OCI-LY1 (cell line): Measurements from ENCODE around the gene ATP11C.

Experiments used
- H2AFZ ChIP-seq: fragments of 200-600 bp; sonication (generic), shearing (Covaris generic); 2 replicates; pipeline ENCODE4 v1.6.0; 2014; ENCODE audit warnings: antibody characterized with exemption, mild to moderate bottlenecking, low read length
- H3F3A ChIP-seq: fragments of 200-600 bp; sonication (generic), shearing (Covaris generic); 2 replicates; pipeline ENCODE4 v1.6.0; 2014; ENCODE audit warnings: mild to moderate bottlenecking, antibody characterized with exemption, low read length, moderate library complexity; ENCODE audit not compliant: insufficient read depth
- H3K27ac ChIP-seq: fragments of 200-600 bp; sonication (generic); 2 replicates; pipeline ENCODE4 v1.5.1; 2014; ENCODE audit warnings: low read length, mixed run types, mild to moderate bottlenecking, low read depth; ENCODE audit not compliant: poor library complexity, severe bottlenecking
- H3K27me3 ChIP-seq: fragments of 200-600 bp; sonication (generic); 2 replicates; pipeline ENCODE4 v1.6.0; 2014; ENCODE audit warnings: antibody characterized with exemption, mild to moderate bottlenecking, low read length, moderate library complexity; ENCODE audit not compliant: insufficient read depth
- H3K36me3 ChIP-seq: fragments of 200-600 bp; sonication (generic); 2 replicates; pipeline ENCODE4 v1.6.1; 2014; ENCODE audit warnings: mild to moderate bottlenecking, antibody characterized with exemption, low read length, moderate library complexity, mixed read lengths; ENCODE audit not compliant: insufficient read depth
- H3K4me1 ChIP-seq: fragments of 200-600 bp; sonication (generic); 2 replicates; pipeline ENCODE4 v1.5.1; 2014; ENCODE audit warnings: mild to moderate bottlenecking, low read length, moderate library complexity; ENCODE audit not compliant: insufficient read depth, severe bottlenecking
- H3K4me2 ChIP-seq: fragments of 200-600 bp; sonication (generic), shearing (Covaris generic); 2 replicates; pipeline ENCODE4 v1.6.1; 2014; ENCODE audit warnings: low read length
- H3K4me3 ChIP-seq: fragments of 200-600 bp; sonication (generic); 2 replicates; pipeline ENCODE4 v1.5.1; 2014; ENCODE audit warnings: low read length, low read depth, mild to moderate bottlenecking, mixed read lengths; ENCODE audit not compliant: poor library complexity, severe bottlenecking
- H3K79me2 ChIP-seq: fragments of 200-600 bp; shearing (Covaris generic); 2 replicates; pipeline ENCODE4 v1.6.1; 2016; ENCODE audit warnings: mixed run types, low read length, mixed read lengths; ENCODE audit not compliant: insufficient read depth
- H3K9ac ChIP-seq: fragments of 200-600 bp; sonication (generic), shearing (Covaris generic); 2 replicates; pipeline ENCODE4 v1.6.1; 2014; ENCODE audit warnings: mild to moderate bottlenecking, low read length, mixed read lengths
- H3K9me2 ChIP-seq: fragments of 200-600 bp; sonication (generic), shearing (Covaris generic); 2 replicates; pipeline ENCODE4 v1.6.1; 2014; ENCODE audit warnings: low read depth, mild to moderate bottlenecking, low read length, mixed read lengths
- H3K9me3 ChIP-seq: fragments of 200-600 bp; shearing (Covaris generic); 2 replicates; pipeline ENCODE4 v1.6.1; 2014; ENCODE audit warnings: low read length, mixed read lengths
- H4K20me1 ChIP-seq: fragments of 200-600 bp; sonication (generic), shearing (Covaris generic); 2 replicates; pipeline ENCODE4 v1.6.0; 2016; ENCODE audit warnings: mild to moderate bottlenecking, low read length; ENCODE audit not compliant: insufficient read depth
- CTCF ChIP-seq: fragments of 200-600 bp; sonication (generic), shearing (Covaris generic); IDR thresholded peaks from 2 replicates; pipeline ENCODE4 v1.5.1; 2017; ENCODE audit warnings: mild to moderate bottlenecking, antibody characterized with exemption, low read length, moderate library complexity, mixed read lengths
- EZH2 ChIP-seq: fragments of 200-600 bp; sonication (generic), shearing (Covaris generic); IDR thresholded peaks from 2 replicates; pipeline ENCODE4 v1.8.0; 2017; ENCODE audit warnings: borderline replicate concordance, mixed run types, mild to moderate bottlenecking, antibody characterized with exemption, low read length, moderate library complexity, mixed read lengths

Gene ATP11C

GRCh38 chrX:139936259-139936658 lies 3.4 kb upstream of the ATP11C start:
- TF ChIP-seq CTCF (peak; percentile 12; the same call in 1 of the 2 replicates), EZH2 (no peak)
- Histone ChIP-seq H3K4me3 (no peak overlapping the region), H3K9ac (no peak overlapping the region), H3K4me2 (no peak overlapping the region), H3F3A (no peaks in the 10 kb centered on the region), H3K27ac (no peak overlapping the region), H4K20me1 (no peaks in the 10 kb centered on the region), H3K4me1 (peaks cover 5% of the 10 kb centered on the region), H3K36me3 (no peaks in the 10 kb centered on the region), H3K9me2 (no peaks in the 10 kb centered on the region), H3K79me2 (0 out of 2 replicates have a peak, but pooled peaks cover 1% of the 10 kb centered on the region), H2AFZ (no peak overlapping the region), H3K27me3 (no peaks in the 10 kb centered on the region), H3K9me3 (no peaks in the 10 kb centered on the region)

- H3K4me3 ChIP-seq: peak overlapping the region; percentile 95
Measured at GRCh38 chrX:139933904-139934303, 1.1 kb upstream of the ATP11C start.

GRCh38 chrX:139932073-139932900 lies 566 bp downstream of the ATP11C start:
- Histone ChIP-seq H3K79me2 (peaks cover 33% of the 10 kb centered on the region), H3K4me2 (peak overlapping the region; percentile 83), H2AFZ (no peak overlapping the region), H3K9ac (peak overlapping the region; percentile 90), H4K20me1 (no peaks in the 10 kb centered on the region), H3F3A (no peaks in the 10 kb centered on the region), H3K9me2 (no peaks in the 10 kb centered on the region), H3K4me3 (peak overlapping the region; percentile 95), H3K27ac (peak overlapping the region; percentile 70), H3K36me3 (no peaks in the 10 kb centered on the region), H3K4me1 (peaks cover 27% of the 10 kb centered on the region), H3K27me3 (no peaks in the 10 kb centered on the region), H3K9me3 (no peaks in the 10 kb centered on the region)
- TF ChIP-seq EZH2 (no peak), CTCF (no peak)

More at GRCh38 chrX:139933904-139934303, 1.1 kb upstream of the ATP11C start:
- no peak for TF ChIP-seq EZH2
- TF ChIP-seq CTCF: no peak
- Histone ChIP-seq H3K27me3 (no peaks in the 10 kb centered on the region), H3F3A (no peaks in the 10 kb centered on the region), H4K20me1 (no peaks in the 10 kb centered on the region), H3K9me3 (no peaks in the 10 kb centered on the region), H3K9ac (peak overlapping the region; percentile 78), H3K9me2 (no peaks in the 10 kb centered on the region), H3K4me2 (peak overlapping the region; percentile 76), H3K36me3 (no peaks in the 10 kb centered on the region), H3K4me1 (peaks cover 26% of the 10 kb centered on the region), H2AFZ (peak overlapping the region; percentile 85), H3K79me2 (peaks cover 23% of the 10 kb centered on the region), H3K27ac (peak overlapping the region; percentile 70)
